GM19438 (cell line): ENCODE results near the gene PRDM2.

Experiments
- ATAC-seq: cut with Tn5 transposase; IDR thresholded peaks from one replicate; pipeline ENCODE4 v1.9.1; 2021; ENCODE audit warnings: low read depth; ENCODE audit not compliant: unreplicated experiment

The PRDM2 gene

DNA sequence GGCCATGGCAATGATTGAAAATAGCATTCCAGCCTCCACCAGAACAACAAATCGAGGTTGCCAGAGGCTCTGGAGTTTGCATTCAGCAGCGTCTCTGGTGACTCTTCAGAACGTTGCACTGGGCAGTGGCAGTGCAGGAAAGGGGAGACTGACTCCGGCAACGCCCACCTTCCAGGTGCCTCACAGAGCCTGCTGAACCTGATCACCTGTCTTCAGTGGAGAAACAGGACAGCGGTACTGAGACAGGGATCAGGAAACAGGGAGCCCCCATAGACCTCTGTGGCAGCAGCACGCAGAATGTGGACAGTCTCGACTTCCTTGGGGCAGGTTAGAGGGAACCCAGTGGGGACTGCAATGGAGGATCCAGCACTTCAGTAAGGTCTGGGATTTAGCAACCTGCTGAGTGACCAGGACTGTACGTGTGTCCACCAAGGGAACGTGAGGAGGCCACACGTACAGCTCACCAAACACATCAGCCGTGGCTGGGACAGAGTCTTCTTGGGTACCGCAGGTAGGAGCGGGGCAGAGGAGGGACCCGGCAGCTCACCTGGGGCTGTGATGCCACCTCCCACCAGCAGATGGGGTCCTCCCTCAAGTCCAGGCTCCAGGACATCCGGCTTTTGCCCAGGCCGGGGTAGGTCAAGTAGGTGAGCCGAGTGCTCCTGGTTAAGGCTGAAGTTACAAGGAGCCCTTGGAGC, 128.6 kb downstream of the PRDM2 start:
- no peak for ATAC-seq

GRCh38 chr1:13829152-13829769, 129.3 kb downstream of the PRDM2 start:
- no peak for ATAC-seq

DNA sequence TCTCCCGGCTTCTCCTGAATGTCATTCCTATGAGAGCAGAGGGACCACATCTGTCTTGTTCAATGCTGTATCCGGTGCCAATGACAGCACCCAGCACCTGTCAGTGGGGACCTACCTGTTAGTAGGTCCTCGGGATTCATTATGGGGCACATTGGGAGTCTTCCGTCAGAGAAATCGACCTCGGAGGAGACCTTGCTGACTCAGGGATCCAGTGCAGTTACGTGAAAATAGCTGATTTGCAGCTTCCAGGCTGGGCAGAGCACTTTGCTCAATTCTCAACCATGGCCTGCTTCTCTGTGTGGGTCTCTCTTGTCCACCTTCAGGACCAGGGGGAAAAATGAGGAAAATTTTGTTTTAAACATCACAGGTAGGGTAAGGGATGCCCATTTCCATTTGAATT, 130.2 kb downstream of the PRDM2 start:
- ATAC-seq = no peak

DNA sequence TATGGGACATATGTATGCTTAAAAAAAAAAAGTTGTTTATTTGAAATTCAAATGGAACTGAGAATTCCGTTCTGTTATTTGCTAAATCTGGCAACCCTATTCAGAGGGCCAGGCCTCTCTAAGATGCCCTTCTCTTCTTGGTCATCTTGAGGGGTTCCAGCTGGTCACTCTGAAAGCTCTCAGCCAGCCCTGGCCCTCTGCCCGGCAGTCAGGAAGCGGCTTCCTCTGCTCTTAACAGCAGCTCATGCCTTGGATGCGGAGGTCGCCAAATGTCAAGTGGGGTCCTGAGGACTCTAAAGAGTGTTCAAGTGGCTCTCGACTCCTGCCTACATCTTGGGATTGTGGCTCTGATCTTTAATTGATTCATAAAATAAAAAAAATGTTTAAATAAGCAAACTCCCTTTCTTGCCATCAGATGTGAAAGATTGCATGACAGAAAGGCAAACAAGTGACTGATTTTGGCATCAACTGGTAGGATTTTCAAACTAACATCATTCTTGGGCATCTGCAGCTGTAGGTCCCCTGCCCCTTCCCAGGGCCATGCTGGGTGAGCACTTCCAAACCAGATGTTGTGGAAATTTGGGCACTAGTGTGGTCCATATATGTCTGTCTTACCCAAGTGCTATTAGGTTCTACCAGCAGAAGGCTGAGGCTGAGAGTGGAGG, 130.8 kb downstream of the PRDM2 start:
- ATAC-seq = no peak

DNA sequence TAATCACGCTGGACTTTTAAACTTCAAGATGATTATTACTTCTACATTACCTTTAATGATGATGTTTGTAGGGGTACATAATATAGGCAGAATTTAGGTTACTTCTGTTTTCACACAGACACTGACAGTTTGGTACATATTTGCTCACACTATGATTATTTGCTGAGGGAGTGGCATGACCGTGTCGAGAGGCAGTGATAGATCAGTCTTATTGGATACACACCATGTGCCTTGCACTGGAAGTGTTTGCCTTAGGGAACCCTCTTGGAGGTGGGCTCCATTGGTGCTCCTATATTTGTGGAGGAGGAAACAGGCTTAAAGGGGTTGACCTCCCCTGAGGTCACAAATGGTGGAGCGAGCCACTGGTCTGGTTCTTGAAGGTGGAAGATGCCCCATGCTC, 132.1 kb downstream of the PRDM2 start:
- no peak for ATAC-seq

- no peak for ATAC-seq
These were observed 132.5 kb downstream of the PRDM2 start for GRCh38 chr1:13832536-13832935.

DNA sequence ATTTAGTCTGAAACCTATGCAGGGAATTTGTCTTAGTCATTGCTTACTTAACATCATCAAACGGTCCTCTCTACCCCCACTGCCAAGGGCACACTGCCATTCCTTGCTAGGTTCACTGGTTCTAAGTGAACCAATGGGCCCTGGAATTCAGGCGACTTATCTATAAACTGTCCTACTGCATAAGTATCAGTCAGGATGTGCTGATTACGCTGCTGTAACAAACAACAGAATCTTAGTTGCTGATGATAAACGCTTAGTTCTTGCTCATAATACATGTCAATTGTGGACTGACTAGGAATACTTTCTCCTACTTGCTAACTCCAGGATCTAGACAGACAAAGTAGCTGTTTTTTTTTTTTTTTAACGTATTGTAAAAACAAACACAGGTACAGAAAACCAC, 136.1 kb downstream of the PRDM2 start:
- no peak for ATAC-seq

- ATAC-seq = no peak
These were observed 136.6 kb downstream of the PRDM2 start for GRCh38 chr1:13836631-13837030.

DNA sequence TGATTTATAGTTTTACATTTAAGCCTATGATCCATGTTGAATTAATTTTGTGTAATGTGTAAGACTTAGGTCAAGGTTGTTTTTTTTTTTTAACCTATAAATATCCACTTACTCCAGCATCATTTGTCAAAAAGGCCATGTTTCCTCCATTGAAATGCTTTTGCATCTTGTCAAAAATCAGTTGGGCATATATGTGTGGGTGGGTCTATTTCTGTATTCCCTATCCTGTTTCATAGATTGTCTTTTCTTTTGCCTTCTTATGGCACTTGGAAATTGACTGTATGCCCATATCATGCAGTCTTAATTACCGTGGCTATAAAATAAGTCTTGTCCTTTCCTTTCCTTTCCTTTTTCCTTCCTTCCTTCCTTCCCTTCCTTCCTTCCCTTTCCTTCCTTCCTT, 138.2 kb downstream of the PRDM2 start:
- ATAC-seq = no peak

DNA sequence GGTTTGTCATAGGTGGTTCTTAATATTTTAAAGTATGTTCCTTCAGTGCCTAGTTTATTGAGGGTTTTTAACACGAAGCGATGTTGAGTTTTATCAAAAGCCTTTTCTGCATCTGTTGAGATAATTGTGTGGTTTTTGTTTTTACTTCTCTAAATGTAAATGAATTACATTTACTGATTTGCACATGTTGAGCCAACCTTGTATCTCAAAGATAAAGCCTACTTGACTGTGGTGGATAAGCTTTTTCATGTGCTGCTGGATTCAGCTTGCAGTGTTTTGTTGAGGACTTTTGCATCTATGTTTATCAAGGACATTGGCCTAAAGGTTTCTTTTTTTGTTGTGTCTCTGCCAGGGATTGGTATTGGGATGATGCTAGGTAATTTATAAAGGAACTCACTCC, 142.5 kb downstream of the PRDM2 start:
- ATAC-seq = no peak

DNA sequence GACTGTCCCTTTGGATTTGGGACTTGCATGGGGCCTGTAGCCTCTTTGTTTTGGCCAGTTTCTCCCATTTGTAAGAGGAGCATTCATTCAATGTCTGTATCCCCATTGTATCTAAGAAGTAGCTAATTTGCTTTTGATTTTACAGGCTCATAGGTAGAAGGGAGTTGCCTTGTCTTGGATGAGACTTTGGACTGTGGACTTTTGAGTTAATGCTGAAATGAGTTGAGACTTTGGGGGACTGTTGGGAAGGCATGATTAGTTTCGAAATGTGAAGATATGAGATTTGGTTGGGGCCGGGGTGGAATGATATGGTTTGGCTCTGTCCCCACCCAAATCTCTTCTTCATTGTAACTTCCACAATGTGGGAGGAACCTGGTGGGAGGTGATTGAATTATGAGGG, 151.7 kb downstream of the PRDM2 start:
- no peak for ATAC-seq

GRCh38 chr1:13855554-13855953, 155.6 kb downstream of the PRDM2 start:
- ATAC-seq = no peak

DNA sequence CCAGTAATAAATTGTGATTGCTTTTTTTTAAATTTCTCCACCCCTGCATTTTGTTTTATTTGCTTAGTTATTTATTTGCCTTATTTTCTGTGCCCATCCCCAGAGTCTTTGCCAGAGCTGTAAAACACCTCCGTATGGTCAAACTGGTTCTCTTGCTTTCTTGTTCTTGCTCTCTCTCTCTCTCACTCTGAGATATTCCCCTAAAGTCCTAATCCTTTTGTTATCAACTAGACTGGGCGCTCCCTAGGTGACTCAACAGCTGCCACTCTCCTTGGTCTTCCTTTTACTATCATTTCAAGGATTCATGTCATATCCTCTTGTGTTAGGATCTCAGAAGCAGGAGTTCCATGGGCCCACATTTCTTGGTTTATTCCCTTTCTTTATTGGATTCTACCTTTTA, 160.0 kb downstream of the PRDM2 start:
- ATAC-seq = no peak

- ATAC-seq = no peak
These were observed 164.8 kb downstream of the PRDM2 start for GRCh38 chr1:13864760-13865159.

DNA sequence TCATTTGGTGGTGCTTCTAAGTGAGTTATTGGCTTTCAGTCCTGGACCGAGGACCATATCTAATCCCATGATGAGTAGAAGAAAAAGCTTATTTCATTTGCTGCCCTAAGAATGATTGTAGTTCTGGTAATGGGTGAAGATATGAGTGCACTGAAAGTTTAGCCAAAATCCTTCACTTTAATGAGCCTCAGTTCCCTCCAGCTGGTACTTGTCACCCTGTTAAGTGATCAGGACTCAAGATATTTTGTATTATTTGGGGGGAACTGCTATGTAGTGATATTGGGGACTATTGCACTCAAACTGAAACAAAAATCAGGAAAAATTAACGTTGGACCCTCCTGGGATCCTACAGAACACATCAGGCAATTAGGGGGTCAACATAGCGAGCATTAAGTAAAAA, 165.9 kb downstream of the PRDM2 start:
- ATAC-seq = no peak

GRCh38 chr1:13867603-13868002, 167.6 kb downstream of the PRDM2 start:
- no peak for ATAC-seq

DNA sequence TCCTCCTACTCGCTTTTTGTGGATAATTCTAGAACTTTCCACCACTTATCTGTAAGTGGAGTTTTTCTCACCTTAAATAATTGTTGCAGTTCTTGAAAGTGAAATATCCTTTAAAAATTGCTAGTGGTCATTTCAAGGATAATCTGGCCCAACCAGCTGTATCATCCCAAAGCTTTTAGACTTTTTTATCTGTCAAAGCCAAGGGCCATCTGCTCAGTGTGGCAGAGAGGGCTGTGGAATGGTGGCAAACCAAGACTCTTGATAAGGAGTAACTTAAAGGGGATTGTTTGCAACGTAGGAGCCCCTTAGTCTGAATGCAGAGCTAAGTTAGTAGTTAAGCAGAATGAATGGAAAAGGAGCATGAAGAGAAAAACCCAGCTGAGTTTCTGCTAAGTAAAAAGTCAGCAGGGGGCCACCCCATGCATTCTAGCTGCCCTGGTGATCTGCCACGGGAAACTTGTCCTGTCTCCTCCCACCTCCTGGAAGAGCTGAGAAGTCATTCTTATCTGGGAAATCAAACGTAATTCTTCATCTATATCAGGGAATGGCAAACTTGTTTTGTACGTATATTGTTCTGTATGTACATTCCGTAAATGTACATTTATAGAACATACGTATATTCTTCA, 169.3 kb downstream of the PRDM2 start:
- ATAC-seq = no peak

- ATAC-seq = no peak
These were observed 171.4 kb downstream of the PRDM2 start for GRCh38 chr1:13871413-13871812.

DNA sequence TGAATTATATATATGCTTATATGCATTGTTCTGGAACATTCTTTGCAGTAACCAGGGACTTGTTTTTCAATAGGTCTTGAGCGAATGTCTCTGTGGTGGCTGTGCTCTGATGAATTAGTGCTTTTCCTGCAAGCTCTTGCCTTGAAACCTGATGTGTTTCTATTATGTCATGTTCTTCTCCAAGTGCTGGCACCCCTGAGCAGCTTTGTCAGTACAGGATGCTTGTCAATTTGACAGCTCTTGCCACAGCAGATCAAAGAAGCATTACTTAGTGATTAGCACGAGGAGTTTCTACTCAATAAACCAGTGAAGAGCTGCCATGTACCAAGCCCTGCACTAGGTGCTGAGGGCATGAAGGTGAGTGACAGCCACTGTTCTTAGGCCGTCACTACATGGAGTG, 171.9 kb downstream of the PRDM2 start:
- ATAC-seq = no peak

DNA sequence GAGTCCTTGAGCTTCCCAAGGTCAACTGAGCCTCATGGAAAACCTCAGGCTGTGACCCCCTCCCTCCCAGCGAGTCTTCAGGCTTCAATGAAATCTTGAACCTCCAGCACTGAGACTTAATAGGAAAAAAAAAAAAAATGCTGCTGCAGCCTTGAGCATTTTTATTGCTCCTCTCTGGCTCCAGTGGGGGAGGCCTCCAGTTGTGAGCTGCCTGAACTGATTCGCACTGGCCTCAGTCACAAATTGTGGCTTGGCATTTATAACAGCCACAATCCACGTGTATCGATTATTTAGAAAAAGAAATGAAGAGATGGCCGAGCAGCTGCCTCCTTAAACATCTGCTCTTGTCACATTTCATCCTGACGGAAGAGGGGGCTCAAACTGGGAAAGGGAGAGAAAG, 173.0 kb downstream of the PRDM2 start:
- no peak for ATAC-seq
